Keratinocyte (primary cell): ENCODE results near the gene MAGI1.

Experiments used
- EZH2 ChIP-seq: IDR thresholded peaks from one replicate; pipeline ENCODE4 v1.6.1; 2012; ENCODE audit warnings: inconsistent platforms, mild to moderate bottlenecking, low read length, moderate library complexity
- TF ChIP-seq, protein P1 (sequence below), 3 experiments: IDR thresholded peaks in 1 of 3; conservative IDR thresholded peaks in 1 of 3; optimal IDR thresholded peaks in 1 of 3; 2 replicates in 2 of 3; 3 replicates in 1 of 3; pipeline versions ENCODE3 to v1.5.1; 2011; ENCODE audit warnings: low read length in 3 of 3, mild to moderate bottlenecking in 3 of 3, moderate library complexity in 2 of 3, control low read depth in 1 of 3, inconsistent platforms in 1 of 3; ENCODE audit not compliant: insufficient read depth in 2 of 3; ENCODE audit errors: extremely low read depth in 1 of 3

DNA sequence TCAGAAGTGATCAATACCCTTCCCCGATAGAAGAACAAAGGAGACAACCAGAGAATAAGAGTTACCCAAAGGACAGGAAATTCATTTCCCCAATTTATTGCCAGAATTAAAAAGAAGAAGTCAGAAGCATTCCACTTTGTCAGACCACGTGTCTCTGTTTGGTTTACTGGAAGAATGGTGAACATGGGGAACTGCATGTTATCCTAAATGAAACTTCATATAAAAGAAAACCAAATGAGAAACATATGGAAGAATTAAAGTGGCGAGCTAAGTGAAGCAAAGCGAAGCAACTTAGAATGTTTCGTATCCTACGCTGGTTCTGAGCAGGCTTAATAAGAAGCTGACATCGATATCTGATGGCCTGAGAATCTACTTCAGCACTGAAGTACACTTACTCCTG, 190.7 kb downstream of the MAGI1 start:
- TF ChIP-seq, protein P1, sequence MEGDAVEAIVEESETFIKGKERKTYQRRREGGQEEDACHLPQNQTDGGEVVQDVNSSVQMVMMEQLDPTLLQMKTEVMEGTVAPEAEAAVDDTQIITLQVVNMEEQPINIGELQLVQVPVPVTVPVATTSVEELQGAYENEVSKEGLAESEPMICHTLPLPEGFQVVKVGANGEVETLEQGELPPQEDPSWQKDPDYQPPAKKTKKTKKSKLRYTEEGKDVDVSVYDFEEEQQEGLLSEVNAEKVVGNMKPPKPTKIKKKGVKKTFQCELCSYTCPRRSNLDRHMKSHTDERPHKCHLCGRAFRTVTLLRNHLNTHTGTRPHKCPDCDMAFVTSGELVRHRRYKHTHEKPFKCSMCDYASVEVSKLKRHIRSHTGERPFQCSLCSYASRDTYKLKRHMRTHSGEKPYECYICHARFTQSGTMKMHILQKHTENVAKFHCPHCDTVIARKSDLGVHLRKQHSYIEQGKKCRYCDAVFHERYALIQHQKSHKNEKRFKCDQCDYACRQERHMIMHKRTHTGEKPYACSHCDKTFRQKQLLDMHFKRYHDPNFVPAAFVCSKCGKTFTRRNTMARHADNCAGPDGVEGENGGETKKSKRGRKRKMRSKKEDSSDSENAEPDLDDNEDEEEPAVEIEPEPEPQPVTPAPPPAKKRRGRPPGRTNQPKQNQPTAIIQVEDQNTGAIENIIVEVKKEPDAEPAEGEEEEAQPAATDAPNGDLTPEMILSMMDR (optimal IDR thresholded peaks at IDR 0.05 in 1 of 3, IDR thresholded peaks at IDR 0.05 in 1 of 3, conservative IDR thresholded peaks at IDR 0.05 in 1 of 3; ENCODE audit: extremely low read depth in 1 of 3, insufficient read depth in 2 of 3, low read length in 3 of 3) = no peak
- TF ChIP-seq EZH2 = no peak
